ENCODE results near the gene AGER. TPM values are rescaled to one million over a fixed set of nuclear protein-coding genes. Genes with fewer than 3 reads are reported as not detected.

The AGER gene
- total RNA-seq (2022; extraction: Qiagen RNA extraction; ENCODE audit: low read depth), result 1.5 to 3.1 TPM (median 2.6 TPM) in 5 replicates

GRCh38 chr6:32184084-32184640 lies at the start of gene AGER:
Gene AGER, minus strand, starts transcription at chr6:32184253. Its CDS starts 31 bp downstream, at chr6:32184222.

GRCh38 chr6:32223258-32224235 lies 39.5 kb upstream of the AGER start, which contains the start of gene NOTCH4:
Gene NOTCH4, minus strand, starts transcription at chr6:32224067. Its CDS starts 139 bp downstream, at chr6:32223928.

GRCh38 chr6:32192608-32193039 lies 8.6 kb upstream of the AGER start, which contains the start of gene GPSM3:
Gene GPSM3, minus strand, starts transcription at chr6:32192643. Its CDS starts 130 bp downstream, at chr6:32192513.

DNA sequence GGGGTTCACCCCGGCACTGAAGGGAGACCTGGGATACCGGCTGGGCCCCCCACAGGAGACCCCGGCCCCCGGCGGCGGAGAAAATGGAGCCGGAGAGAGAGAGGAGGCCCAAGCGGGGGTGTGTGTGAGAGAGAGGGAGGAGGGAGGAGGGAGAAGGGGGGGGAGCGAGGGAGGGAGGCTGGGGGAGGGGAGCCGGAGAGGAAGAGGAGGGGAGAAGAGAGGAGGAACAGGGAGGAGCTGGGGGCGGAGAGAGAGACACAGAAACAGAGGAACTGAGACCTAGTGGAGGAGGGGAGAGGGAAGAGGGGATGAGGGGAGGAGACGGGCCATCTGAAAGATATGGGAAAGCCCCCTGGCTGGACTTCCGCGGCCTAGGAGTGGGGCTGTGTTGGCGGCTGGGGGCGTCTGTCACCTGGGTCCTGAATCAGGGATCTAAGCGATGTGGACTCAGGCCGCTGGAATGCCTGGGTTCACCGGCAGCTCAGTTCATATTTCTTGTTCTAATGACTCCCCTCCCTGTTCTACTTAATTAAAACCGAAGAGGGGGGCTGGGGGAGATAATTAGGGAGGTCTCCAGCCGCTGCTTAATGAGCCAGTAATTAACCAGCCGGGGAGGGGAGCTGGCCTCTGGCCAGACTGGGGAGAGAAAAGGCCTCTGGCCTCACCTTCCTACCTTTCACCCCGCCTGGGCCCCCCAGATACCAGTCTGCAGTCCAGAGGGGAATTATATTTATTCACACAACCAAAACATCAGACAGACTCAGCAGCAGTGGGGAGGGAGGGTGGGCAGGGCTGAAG lies 6.2 kb upstream of the AGER start, which contains the start of gene PBX2:
PBX2 (minus strand) TSS at position 149 of the 798 bp plus-strand sequence. CDS start 287 bp downstream, outside the sequence.

GRCh38 chr6:32177788-32178546 lies 6.1 kb downstream of the AGER start, which contains the start of gene RNF5:
Gene RNF5, plus strand, starts transcription at chr6:32178405. Its CDS starts 107 bp downstream, at chr6:32178512.

DNA sequence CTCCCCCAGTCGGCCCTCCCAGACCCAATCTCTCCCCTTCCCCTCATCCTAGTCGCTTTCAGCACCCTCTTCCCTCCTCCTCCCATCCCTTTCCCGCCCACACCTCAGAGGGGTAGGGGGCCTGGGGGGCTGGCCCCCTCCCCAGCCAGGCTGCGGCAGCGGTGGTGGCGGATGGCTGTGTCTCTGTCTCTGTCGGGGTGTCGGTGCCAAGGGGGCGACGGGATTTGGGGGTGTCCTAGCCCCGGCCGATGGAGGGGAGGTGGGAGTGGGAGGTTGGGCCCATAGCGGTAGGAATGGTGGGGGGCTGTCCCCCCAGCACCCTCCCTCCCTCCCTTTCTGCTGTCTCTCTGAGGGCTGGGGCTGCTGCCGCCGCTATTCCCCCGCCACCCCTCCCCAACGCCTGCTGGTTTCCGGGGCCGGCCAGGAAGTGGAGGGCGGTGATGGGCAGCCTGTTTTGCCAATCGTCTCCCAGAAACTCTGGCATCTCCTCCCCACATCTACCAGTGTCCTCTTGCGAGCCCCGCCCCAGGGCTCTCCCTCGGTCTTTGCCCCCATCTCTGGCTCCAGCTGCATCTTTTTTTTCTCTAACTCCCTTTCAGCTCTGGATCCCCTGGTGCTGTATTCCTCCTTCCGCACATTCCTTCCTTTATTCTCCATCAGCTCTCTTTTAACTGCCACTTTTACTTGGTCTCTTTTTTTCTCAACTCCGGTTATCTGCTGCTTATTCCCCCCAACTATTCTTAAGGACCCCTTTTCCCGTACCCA lies 8.2 kb downstream of the AGER start, which contains the start of gene AGPAT1:
AGPAT1 (minus strand) TSS at position 374 of the 765 bp plus-strand sequence. CDS start 4,588 bp downstream, outside the sequence.

DNA sequence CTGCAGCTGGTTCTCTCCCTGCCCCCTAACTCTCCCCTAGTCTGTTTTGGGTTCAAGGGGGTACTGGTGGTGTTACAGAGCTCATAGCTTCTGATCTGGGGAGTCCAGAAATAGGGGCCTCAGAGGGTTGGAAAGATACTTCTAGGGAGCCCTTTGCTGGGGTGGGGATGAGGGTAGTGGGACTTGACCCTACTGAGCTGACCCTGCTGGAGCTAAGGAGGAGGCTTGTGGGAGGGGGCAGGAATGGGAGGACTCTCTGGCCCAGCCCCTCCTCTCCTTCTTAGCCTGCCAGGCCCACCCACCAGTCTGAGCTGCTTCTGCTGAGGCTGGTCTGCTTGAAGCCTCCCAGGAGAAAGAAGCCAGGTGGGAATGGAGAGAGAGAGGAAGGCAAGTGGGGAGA lies 19.8 kb downstream of the AGER start, which contains the start of gene EGFL8:
EGFL8 (plus strand) TSS at position 301 of the 400 bp plus-strand sequence. CDS start 1,571 bp downstream, outside the sequence.

DNA sequence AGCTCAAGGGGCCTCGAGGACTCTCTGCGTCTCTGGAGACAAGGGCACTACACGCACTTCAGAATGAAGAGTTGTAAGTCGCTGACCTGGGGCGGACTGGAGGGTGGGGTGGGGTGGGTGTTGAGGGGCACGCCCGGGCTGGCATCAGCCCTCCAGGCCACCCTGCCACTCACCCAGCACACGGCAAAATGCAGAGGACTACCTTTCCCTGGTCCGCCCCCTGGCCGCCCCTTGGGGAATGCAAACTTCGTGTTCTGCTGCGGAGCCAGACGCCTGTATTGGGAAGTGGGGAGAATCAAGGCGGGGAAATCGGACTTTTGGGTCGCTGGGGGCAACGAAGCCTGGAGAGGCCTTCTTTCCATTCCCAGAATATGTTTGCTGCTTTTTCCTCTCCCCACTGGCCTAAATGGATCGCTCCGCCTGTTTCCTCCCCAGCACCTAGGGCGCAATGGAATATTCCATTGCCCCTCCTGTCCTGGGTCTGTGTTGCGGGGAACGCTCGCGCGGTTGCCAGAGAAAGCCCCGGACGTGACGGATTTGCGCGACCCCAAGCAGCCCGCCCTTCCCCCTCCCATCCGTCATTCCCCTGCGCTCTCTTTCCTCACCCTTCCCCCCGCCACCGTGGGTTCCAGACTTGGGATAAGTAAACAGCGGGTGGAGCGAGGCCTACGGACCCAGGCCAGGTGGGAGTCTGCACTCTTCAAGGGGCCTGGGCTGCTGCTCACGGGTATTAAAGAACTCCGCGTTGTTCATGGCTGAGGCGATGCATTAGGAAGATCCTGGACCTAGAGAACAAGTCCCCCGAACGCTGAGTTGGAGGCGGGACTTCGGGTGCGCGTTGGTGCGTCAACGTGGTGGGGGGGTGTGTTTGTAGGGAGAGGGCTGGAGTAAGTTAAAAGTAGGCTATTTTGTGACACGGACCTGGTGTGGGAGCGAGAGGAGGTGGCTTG lies 30.2 kb downstream of the AGER start, which contains the start of gene PPT2:
PPT2 (plus strand) TSS at position 578 of the 950 bp plus-strand sequence. CDS start 454 bp downstream, outside the sequence.

GRCh38 chr6:32151863-32152768 lies 31.9 kb downstream of the AGER start, which contains the start of gene PRRT1:
Gene PRRT1, minus strand, starts transcription at chr6:32151939. Its CDS starts 112 bp downstream, at chr6:32151827.

Other genes starting within 250 kb of the AGER start
- gene CFB, start 238.2 kb downstream of the AGER start, total RNA-seq (2022; extraction: Qiagen RNA extraction; ENCODE audit: low read depth), result 1.6 to 3.2 TPM (median 2.0 TPM) in 5 replicates
- gene NELFE, start 225.3 kb downstream of the AGER start, total RNA-seq (2022; extraction: Qiagen RNA extraction; ENCODE audit: low read depth), result 75.5 to 91.9 TPM (median 81.9 TPM) in 5 replicates
- 15.8 to 30.9 TPM (median 25.7 TPM) in 5 replicates for gene SKIC2, start 225.1 kb downstream of the AGER start, total RNA-seq (2022; extraction: Qiagen RNA extraction; ENCODE audit: low read depth)
- gene DXO, start 212.1 kb downstream of the AGER start, total RNA-seq (2022; extraction: Qiagen RNA extraction; ENCODE audit: low read depth), result 10.6 to 14.3 TPM (median 12.1 TPM) in 5 replicates
- 0.94 to 1.5 TPM (median 1.5 TPM) in 5 replicates for gene C4A, start 202.2 kb downstream of the AGER start, total RNA-seq (2022; extraction: Qiagen RNA extraction; ENCODE audit: low read depth)
- gene C4B, start 169.5 kb downstream of the AGER start, total RNA-seq (2022; extraction: Qiagen RNA extraction; ENCODE audit: low read depth), result 0.69 to 1.5 TPM (median 1.3 TPM) in 5 replicates
- not detected in 5 replicates for gene CYP21A2, start 145.8 kb downstream of the AGER start, total RNA-seq (2022; extraction: Qiagen RNA extraction; ENCODE audit: low read depth)
- gene TNXB, start 74.9 kb downstream of the AGER start, total RNA-seq (2022; extraction: Qiagen RNA extraction; ENCODE audit: low read depth), result 0.14 to 0.86 TPM (median 0.57 TPM) in 5 replicates
- 21.0 to 37.0 TPM (median 35.3 TPM) in 5 replicates for gene ATF6B, start 56.0 kb downstream of the AGER start, total RNA-seq (2022; extraction: Qiagen RNA extraction; ENCODE audit: low read depth)
- gene FKBPL, start 54.0 kb downstream of the AGER start, total RNA-seq (2022; extraction: Qiagen RNA extraction; ENCODE audit: low read depth), result 6.0 to 8.2 TPM (median 6.7 TPM) in 5 replicates
- 0.47 to 0.95 TPM (median 0.68 TPM) in 5 replicates for gene PRRT1, start 32.3 kb downstream of the AGER start, total RNA-seq (2022; extraction: Qiagen RNA extraction; ENCODE audit: low read depth)
- gene PPT2, start 30.1 kb downstream of the AGER start, total RNA-seq (2022; extraction: Qiagen RNA extraction; ENCODE audit: low read depth), result 6.1 to 9.5 TPM (median 8.4 TPM) in 5 replicates
- gene EGFL8, start 19.7 kb downstream of the AGER start, total RNA-seq (2022; extraction: Qiagen RNA extraction; ENCODE audit: low read depth), result 1.3 to 1.9 TPM (median 1.7 TPM) in 5 replicates
- 29.1 to 41.4 TPM (median 40.8 TPM) in 5 replicates for gene AGPAT1, start 8.2 kb downstream of the AGER start, total RNA-seq (2022; extraction: Qiagen RNA extraction; ENCODE audit: low read depth)
- 32.5 to 48.7 TPM (median 45.6 TPM) in 5 replicates for gene RNF5, start 5.8 kb downstream of the AGER start, total RNA-seq (2022; extraction: Qiagen RNA extraction; ENCODE audit: low read depth)
- 13.2 to 19.5 TPM (median 17.7 TPM) in 5 replicates for gene PBX2, start 5.9 kb upstream of the AGER start, total RNA-seq (2022; extraction: Qiagen RNA extraction; ENCODE audit: low read depth)
- 0.16 to 0.88 TPM (median 0.40 TPM) in 5 replicates for gene GPSM3, start 8.4 kb upstream of the AGER start, total RNA-seq (2022; extraction: Qiagen RNA extraction; ENCODE audit: low read depth)
- 0.42 to 0.88 TPM (median 0.63 TPM) in 5 replicates for gene NOTCH4, start 39.8 kb upstream of the AGER start, total RNA-seq (2022; extraction: Qiagen RNA extraction; ENCODE audit: low read depth)
- not detected in 5 replicates for gene TSBP1, start 187.7 kb upstream of the AGER start, total RNA-seq (2022; extraction: Qiagen RNA extraction; ENCODE audit: low read depth)
- not detected in 5 replicates for gene BTNL2, start 222.9 kb upstream of the AGER start, total RNA-seq (2022; extraction: Qiagen RNA extraction; ENCODE audit: low read depth)